ENCODE results near the gene NAV2.

NAV2 gene

DNA sequence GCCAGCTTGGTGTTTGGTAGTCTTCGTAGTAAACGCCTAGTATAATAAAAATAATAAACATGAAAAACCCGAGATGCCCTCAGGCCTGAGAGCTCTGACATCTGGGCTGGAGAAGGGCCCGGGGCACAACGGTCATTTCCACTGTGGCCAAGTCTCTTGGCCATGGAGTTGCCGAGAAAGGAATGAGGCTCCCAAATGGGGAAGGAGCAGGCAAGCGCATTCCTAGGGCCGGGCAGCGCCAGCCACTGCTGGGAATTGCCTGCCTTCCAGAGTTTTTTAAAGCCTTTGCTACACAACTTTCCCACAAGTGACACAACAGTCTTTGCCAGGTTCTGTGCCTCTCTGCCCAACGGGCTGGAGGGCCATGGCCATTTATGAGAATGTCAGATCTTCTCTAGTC, 103.4 kb downstream of the NAV2 start:
- DNase-seq (ENCODE audit: low read depth): no peak
- no peak for TF ChIP-seq CTCF (IDR thresholded peaks at IDR 0.05; ENCODE audit: low read depth, low read length, missing control alignments)
- in situ Hi-C loops (cut with HindIII; ENCODE audit: low sequenced_read_pairs): no loop called here
- H3K4me3 ChIP-seq (ENCODE audit: low read depth, low read length): no peak overlapping the region

DNA sequence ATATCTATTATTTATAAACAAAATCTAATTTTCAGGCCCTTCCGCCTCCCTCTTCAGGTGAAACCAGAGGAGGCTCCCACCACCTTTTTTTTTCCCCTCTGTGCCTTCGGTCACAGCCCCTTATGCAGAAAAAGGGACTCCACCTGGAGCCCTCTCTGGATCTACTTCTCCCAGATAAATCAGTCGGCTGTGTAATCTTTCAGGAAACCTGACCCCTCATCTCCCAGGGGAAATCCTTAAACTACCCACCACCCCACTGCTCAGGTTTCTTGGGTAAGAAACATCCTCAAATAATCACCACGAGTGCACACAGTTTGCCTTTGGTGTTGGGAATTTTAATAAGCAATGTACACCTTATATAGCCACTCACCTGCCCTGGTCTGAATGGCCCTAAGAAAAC, 104.2 kb downstream of the NAV2 start:
- TF ChIP-seq CTCF (IDR thresholded peaks at IDR 0.05; ENCODE audit: low read depth, low read length, missing control alignments): no peak
- H3K4me3 ChIP-seq (ENCODE audit: low read depth, low read length): no peak overlapping the region
- in situ Hi-C loops (cut with HindIII; ENCODE audit: low sequenced_read_pairs): no loop called here
- no peak for DNase-seq (ENCODE audit: low read depth)

- DNase-seq (ENCODE audit: low read depth): no peak
- in situ Hi-C loops (cut with HindIII; ENCODE audit: low sequenced_read_pairs): no loop called here
- H3K4me3 ChIP-seq (ENCODE audit: low read depth, low read length): no peak overlapping the region
- TF ChIP-seq CTCF (IDR thresholded peaks at IDR 0.05; ENCODE audit: low read depth, low read length, missing control alignments): no peak
Measured at GRCh38 chr11:19817265-19817851, 104.7 kb downstream of the NAV2 start.

- no peak for TF ChIP-seq CTCF (IDR thresholded peaks at IDR 0.05; ENCODE audit: low read depth, low read length, missing control alignments)
- H3K4me3 ChIP-seq (ENCODE audit: low read depth, low read length): no peak overlapping the region
- DNase-seq (ENCODE audit: low read depth): no peak
- in situ Hi-C loops (cut with HindIII; ENCODE audit: low sequenced_read_pairs): no loop called here
Measured at GRCh38 chr11:19817870-19818269, 105.2 kb downstream of the NAV2 start.

GRCh38 chr11:19818619-19819018, 106.0 kb downstream of the NAV2 start:
- TF ChIP-seq CTCF (IDR thresholded peaks at IDR 0.05; ENCODE audit: low read depth, low read length, missing control alignments): no peak
- no peak overlapping the region for H3K4me3 ChIP-seq (ENCODE audit: low read depth, low read length)
- DNase-seq (ENCODE audit: low read depth): no peak
- in situ Hi-C loops (cut with HindIII; ENCODE audit: low sequenced_read_pairs): no loop called here

DNA sequence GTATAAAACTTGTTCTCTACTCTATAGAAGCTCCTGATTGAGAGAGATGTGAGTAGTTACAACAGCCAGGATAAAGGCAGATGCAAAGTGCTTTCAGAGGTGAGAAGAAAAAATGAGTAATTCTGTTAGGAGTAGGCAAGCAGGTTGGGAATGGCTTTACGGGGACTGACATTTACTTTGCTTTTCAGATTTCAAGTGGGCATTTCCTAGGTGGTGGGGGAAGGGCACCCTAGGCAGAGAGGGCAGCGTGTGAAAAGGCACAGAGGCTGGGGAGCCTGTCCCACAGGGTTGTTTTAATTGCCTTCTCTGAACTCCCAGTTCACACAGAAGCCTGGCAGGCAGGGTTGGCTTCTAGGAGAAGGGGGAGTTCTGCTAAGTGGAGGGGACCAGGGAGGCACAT, 106.5 kb downstream of the NAV2 start:
- DNase-seq (ENCODE audit: low read depth): no peak
- in situ Hi-C loops (cut with HindIII; ENCODE audit: low sequenced_read_pairs): no loop called here
- no peak overlapping the region for H3K4me3 ChIP-seq (ENCODE audit: low read depth, low read length)
- no peak for TF ChIP-seq CTCF (IDR thresholded peaks at IDR 0.05; ENCODE audit: low read depth, low read length, missing control alignments)

DNA sequence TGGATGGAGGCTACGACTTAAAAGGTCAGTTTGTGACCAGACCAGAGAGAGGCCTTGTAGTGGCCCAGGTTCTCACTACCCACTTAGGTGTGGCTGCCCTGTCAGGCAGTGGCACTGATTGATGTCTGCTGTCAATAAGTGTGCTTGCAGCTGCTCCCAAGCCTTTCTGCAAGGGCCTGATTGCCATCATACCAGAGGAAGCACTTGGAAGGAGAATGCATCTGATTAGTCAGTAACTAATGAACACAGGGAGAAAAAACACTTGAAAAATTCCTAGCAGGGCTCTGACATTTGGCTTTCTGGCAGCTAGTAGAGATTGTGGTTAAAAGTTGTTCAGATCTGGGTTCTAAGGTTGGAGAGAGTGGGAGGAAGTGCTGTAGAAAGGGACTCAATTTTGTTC, 107.5 kb downstream of the NAV2 start:
- no peak for TF ChIP-seq CTCF (IDR thresholded peaks at IDR 0.05; ENCODE audit: low read depth, low read length, missing control alignments)
- in situ Hi-C loops (cut with HindIII; ENCODE audit: low sequenced_read_pairs): no loop called here
- DNase-seq (ENCODE audit: low read depth): peak; percentile 44
- no peak overlapping the region for H3K4me3 ChIP-seq (ENCODE audit: low read depth, low read length)

Measured in astrocyte of the cerebellum (primary cell).